Activated CD4-positive, CD25-positive, alpha-beta regulatory T cell treated with anti-CD3 and anti-CD28 coated beads, Interleukin-2, amount 50 U/mL, for 72 hours (primary cell): ENCODE data around the gene CLNK.

Experiments used
- DNase-seq: peaks from one replicate; pipeline ENCODE4 v3.0.0; 2021

CLNK gene

DNA sequence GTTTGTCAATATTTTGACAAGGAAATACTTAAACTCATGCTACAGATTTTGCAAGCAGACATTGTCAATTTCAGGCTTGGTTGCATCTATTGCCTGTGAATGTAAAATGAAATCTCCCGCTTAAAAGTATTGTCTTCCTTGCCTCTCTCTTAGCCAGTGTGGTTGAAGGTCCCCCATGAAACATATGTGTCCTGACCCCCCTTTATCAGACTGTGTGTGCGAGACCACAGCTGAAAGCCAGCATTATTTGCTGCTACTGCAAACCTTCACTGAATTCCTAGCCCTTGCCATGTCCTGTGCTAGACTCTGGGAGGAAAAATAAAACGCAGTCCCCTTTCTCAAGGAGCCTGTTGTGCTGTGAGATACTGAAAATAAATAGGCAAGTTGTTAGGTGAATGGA, 16.6 kb upstream of the CLNK start:
- DNase-seq: no peak

DNA sequence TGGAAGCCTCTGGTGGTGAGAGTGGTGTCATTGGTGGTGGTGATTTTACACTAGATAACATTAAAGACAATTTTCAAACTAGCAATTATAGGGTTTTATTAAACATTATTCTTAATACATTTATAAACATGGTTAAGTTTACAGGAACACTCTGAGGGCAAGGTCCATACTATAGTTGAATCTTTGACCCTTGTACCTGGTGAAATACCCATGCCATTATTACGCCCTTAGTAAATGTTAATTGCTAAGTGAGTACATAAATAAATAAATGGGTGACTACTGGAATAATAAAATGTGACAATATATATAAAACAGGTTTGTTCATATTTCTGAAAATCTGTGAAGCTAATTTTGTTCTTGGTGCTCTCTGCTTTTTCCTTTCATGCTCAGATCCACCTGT, 13.6 kb upstream of the CLNK start:
- DNase-seq: no peak

DNA sequence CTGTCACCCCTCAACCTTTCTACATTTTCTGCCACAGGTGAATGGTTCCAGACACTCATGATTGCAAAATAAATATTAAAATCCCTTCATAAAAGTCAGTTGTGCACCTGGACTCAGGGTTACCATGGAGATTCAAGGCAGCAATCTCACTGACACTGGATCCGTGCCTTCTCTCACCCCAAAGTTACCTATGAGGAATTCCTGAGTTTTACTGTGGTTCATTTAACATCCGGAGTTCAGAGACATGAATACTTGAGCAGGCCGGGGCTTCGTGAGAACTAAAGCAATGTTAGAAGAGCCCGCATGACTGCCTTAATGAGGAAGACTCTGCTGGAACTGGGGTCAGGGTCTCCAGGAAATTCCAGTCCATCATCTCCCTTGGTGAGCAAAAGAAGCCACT, 12.5 kb upstream of the CLNK start:
- DNase-seq: no peak

DNA sequence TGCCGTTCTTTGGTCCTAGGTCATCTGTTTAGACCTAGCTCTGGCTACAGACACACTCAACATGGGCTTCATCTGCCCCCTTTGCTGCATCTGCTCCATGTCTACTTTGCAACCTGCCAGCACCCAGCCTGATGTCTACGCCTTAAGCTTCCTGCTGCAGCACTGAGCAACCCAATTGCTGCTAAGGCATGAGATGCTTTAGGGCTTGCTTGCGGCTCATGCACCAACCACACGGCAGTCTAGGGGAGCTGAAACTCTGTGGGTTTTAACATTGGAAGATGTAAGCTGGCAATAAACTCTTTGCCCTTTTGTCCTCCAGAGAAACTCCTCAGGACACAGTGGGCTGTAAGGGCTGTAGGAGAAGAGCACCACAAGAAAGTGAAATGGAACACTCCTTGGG, 11.7 kb upstream of the CLNK start:
- no peak for DNase-seq

DNA sequence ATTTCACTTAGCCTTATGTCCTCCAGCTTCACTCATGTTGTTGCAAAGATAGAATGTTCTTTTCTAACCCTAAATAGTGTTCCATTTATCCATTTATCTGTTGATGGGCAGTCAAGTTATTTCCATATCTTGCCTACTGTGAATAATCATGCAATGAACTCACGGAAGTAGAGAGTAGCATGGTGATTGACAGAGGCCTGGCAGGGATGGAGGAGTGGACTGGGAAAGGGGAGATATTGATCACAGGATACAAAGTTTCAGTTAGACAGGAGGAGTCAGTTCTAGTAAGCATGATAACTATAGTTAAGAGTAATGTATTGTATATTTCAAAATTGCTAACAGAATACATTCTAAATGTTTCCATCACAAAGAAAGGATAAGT, 10.3 kb upstream of the CLNK start:
- no peak for DNase-seq

DNA sequence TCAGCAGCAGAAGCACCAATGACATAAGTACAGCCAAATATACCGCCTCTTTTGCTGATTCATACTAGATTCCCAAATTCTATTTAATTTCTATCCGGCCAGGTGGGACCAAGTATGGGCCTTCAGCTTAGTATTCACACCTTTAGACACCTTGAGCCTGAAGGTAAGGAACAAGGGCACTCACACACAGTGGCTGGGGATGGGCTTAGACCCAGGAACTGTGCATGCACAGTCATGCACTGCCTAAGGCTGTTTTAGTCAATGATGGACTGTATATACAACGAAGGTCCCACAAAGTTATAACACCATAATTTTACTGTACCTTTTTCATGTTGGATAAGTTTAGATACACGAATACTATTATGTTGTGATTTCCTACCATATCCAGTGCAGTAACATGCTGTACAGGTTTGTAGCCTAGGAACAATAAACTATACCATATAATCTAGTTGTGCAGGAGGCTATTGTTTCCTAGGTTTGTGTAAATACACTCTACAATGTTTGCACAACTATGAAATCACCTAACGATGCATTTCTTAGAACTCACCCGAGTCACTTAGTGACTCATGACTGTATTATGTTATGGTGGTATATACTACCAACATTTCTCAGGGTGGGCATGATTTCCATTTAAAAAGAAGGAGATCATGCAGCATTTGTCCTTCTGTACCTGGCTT, 9.7 kb upstream of the CLNK start:
- no peak for DNase-seq

DNA sequence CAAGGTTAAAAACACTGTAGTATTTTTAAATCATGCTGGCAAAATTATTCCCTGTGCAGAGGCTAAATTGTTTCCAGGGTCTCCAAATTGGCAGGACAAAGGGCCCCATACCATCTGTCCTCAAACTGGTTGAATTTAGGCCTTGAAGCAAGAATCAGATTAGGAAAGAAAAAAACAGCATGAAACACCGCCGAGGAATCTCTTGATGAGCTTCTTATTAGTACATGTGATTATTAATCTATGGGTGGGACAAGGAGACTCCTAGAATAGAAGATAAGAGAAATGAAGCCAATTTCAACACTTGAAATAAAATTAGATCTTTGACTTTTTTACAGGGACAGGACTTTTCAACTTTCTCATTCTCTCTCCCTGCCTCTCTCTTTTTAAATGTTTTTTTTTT, 7.1 kb upstream of the CLNK start:
- DNase-seq: no peak

DNA sequence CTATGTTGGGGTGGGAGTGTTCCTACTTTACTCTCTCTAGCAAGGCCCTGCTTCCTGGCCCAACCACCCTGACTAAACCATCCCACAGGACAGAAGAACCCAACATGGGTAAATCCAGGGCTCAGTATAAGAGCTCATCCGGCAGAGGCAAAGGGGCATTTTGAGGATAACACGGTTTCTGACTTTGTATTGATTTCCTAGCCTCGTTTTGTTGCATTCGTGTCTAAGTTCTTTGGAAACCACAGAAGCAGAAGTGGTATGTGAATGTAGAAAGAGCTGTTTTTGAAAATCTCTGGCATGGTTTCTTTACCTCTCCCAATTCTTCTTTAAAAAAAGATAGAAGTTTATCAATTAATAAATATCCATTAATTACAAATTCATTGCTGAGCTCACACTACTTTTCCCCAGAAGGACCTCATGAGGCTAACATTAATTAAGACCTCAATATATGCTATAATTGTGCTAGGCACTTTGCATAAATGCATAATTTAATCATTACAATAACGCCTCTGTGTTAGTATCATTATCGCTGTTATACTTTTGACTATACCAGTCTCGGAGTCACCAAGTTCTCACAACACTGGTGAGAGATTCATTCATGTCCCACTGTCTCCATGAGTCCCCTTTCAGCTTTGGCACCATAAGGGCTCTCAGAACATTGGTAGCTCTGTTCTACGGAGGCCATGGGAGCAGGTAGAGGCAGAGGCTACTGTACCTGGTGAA, 5.8 kb upstream of the CLNK start:
- no peak for DNase-seq

DNA sequence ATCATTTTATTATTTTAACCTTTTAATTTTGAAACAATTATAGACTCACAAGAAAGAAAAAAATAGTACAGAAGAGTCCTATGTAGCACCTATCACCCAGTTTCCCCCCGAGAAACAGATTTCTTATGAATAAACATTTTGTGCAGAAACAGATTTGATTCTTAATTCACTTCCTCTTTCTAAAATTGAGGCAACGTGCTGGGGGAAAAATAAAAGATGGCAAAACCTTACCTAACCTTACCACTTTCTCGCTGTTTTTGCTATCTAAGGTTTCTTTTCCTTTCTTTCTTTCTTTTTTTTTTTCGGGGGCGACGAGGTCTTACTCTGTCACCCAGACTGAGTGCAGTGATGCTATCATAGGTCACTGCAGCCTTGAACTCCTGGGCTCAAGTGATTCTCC, 4.3 kb upstream of the CLNK start:
- no peak for DNase-seq

DNA sequence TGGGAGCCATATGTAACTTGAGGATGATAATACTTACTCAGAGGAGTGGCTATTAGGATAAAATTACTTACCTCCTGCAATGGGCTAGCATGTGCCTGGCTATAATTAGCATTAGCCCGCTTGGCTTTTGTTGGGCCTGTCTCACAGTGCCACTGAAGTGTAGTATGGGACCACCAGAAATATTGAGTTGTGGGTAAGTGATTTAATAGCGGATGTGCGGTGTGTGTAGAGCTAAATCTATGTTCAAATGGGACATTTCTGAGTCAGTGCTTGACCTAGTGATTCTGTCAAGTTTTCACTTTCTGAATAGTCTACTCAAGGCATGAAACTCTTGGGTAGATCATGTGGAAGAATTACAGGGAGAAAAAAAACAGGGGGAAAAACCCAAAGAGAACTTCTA, 3.5 kb upstream of the CLNK start:
- no peak for DNase-seq

DNA sequence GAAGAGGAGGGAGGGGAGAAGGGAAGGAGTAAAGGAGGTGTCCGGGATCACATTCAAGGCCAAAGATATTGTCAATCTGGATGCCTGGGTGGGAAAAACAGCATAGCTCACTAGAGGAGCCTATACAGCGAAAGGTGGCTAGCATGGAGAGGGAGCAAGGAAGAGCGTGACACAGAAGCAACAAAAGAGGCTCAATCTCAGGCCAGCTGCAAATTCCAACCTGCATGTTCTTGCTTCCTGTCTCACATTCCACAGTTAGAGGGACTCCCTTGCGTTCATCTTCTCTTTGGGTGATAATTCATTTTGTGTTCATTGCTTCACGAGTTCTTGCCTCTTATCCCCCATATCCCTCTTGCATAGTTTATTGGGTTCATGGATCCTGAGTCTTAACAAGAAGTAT, 3.0 kb upstream of the CLNK start:
- DNase-seq: no peak

DNA sequence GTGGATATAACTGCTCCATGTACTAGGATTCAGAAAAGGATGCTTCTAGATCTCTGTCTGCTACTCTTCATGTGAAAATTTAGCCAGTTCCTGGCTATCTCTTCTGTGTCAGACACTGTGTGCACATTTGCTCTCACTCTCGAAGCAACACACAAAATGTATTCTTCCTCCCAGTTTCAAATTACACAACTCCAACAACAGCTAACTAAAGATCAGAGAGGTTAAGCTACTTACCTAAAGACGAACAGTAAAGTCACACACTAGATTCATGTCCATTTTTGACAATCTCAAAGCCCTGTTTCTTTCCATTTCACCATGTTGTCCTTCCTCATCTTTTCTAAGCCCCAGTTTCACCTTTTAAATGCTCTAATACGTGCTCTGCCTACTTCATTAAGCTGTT, 2.2 kb downstream of the CLNK start:
- DNase-seq: no peak

DNA sequence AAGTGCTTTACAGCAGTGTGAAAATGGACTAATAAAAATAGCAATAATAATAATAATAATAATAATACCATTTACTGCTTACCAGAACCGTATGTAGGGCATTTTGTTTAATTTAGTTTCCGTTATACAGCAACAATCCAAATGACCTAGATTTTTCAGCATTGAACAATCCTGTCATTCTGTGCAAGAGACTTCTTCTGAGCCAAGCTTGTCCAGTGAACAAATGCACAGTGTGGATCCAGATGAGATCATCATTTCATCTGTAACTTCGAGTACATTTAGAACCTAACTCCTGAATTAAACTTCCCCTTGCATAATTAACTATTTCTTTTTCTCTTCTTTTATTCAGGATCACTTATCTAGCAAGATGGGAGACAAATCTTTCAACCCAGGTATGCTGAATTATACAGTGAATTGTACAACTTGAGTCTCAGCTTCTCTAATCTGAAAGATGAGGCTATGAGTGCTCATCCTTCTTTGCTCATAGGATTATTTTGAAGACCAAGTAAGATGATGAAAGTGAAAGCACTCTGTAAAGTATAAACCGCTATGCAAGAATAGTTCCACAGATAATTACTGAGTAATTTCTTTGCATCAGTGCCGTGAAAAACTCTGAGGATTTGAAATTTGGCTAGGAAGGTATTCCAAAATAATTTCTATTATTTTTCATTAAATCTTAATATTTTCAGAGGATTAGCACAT, 6.6 kb downstream of the CLNK start:
- DNase-seq: no peak

DNA sequence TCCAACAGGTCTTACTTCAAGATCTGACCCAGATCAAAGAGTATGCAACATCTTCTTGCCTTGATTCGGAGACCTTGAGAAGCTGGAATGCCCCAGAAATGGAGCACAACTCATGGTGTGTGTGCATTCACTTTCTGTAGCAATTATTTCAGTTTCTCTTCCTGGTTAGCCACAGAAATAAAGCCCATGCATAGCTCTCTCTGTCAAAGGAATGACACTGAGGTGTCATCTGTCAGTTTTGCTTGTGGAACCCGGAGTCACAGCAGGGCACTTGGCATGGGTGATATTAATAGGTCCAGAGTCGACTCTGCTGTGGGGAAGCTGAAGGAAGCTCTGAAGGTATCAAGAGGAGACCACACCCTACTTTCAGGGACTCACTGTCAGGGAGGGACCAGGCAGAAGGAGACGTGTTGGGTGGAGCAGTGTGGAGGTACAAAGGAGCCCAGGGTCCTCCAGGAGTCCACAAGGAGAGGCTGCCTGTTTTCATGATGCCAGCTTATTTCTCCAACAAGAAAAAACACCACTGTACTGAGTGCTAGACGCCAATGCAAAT, 10.7 kb downstream of the CLNK start:
- no peak for DNase-seq

DNA sequence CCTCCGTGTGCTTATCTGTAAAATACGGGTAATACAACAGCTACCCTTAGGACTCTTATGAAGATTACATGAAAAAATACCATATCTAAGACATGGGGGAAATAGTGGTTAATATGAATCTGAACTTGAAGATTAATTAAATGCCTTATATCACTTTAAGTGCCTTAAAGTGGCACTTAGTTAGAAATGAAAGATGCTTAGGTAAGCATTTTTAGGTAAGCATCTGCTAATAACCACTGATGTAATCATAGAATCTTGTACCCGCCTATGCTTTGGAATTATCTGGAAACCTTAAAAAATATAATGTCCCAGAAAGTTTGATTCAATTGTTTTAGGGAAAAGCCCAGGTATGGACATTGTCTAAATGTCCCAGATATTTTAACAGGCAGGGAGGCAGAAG, 12.2 kb downstream of the CLNK start:
- no peak for DNase-seq

DNA sequence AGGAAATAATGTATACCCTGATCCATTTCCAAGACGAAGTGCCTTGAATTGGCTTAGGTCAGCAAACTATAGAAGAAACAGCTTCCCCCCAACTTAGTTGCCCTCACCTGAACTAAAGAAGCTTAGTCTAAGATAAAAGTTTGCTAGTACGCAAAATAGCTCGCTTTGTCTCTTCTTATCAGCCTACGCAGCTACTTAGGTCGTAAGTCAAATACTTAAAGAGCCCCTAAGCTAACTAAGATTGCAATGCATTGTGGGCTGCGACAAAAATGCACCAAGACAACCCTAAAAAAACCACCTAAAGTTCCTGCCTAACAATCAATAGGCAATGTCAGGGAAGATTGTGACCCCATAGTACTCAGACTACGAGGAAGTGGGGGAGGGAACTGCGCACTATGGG, 12.8 kb downstream of the CLNK start:
- DNase-seq: no peak

DNA sequence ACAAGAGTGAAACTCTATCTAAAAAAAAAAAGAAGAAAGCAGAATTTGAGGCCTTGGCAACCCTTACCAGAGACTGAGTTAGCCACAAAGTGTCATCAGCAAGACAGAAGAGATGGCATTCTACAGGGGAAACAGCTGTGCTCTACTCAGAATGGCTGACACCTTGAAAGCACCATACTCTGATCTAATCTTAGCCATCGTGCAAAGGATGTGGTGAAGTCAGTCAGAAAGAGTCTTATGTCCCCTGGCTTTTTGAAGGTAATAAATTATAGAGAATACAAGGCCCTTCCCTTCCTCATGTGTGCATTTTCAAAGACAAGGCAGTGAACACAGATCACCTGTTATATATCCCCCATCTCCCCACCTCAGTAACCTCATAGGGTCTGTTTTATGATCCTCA, 13.2 kb downstream of the CLNK start:
- no peak for DNase-seq

DNA sequence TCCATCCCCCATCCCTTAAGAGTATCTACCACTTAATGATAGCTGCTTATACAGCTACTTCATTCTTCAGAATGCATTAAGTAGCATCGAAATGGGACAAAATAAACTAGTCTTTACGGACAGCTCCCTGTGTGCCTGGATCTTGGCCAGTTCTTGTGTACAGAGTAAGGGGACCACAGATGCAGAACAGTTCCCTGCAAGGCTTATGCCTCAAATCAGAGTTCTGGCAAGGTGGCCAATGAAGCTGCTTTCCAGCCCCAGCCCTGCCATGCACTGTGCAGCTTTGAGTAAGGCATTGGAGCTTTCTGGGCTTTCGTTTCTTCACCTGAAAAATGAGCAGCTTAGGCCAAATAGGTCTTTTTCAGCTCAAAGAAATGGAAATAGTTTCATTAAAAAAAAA, 14.2 kb downstream of the CLNK start:
- DNase-seq: no peak

DNA sequence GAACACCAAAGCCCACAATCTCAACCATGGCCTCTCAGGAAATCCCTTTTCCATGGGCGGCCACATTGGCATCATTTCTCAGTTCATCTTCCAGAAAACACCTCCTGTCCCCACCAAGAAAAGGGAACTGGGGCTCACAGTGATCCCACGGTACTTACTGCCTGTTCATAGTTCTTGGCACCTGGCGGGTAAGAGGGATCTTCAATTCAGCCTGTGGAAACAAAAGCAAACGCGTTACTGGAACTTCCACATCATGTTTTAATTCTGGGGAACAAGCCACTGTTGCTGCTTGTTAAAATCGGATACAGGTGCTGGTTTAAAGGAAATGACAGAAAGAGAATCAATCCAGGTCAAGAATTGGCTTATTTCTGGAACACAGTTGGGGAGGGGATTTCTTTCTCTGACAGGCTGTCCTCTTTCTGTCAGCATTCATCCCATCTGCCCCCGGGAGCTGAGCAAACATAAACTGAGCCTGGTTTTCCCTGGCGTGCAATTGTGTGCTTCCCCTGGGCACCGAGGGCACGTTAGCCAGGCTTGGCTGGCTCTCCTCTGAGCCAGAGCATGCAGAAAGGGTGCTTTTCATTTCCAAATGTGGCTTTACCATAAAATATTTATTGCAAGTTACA, 16.8 kb downstream of the CLNK start:
- no peak for DNase-seq

DNA sequence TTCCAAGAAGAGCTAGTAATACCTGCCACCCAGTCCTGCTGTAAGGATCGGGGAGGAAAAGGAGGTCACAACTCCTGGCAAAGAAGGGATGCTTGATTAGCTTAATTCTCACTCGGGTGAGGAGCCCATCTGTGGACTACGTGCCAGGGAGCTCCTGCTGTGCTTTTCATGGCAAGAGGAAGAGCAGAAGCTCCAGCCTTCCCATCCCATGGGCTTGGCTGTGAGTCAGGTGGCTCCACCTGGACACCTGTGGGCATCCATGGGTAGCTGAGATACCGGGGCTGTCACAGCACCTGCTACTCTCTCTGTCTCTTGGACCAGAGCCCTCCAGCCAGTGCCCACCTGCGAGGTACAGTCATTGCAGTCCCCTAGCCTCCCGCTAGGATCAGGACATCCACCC, 18.0 kb downstream of the CLNK start:
- DNase-seq: no peak

DNA sequence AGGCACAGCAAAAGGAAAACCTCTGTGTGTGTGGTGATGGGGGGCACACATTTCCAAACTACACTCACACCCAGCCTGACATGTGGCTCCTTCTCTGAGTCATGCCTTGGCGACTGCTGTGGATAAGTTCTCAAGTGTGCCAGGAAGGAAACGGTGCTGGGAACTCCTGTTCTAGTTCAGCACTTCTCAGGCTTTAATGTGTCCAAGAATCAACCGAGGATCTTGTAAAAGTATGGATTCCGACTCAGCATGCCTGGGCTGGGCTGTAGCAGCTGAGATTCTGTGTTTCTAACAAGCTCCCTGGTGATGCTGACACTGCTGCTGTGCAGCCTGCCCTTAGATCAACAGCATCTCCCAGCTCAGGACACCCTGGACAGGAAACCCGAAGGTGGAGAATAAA, 20.2 kb downstream of the CLNK start:
- DNase-seq: no peak

DNA sequence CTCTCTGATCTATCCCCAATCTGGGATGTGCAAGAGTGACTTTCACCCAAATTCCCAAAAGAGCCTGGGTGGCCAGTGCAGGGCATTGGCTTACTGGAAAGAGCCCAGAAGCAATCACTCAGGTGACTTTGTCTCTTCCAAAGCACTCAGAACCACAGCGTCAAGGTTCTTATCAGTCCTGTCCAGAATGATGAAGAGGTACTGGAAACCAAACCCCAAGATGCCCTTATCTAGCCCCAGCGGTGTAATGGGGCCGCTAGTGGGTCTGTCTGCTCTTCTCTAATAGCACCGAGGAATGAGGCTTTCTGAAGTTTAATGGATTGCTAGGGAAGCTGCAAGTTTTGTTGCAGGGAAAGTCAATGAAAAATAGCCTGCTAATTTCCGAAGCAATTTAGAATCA, 21.6 kb downstream of the CLNK start:
- DNase-seq: no peak

DNA sequence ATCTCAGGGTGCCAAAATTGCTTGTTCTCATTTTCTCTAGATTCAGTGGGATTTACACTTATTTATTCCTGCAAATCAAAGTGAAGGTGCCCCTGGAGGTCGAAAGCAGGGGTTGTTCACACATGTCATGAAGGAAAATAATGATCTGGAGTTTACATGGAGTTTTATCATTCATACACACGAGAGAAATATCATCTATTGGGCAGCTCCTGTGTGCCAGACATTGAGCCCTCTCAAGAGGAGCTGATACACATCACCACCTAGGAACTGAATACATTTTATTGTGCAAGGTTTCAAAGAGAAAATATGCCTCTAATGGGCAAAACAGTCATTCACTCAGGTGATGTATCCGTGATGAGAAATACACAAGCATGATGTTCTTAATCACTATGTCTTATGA, 23.5 kb downstream of the CLNK start:
- DNase-seq: no peak

DNA sequence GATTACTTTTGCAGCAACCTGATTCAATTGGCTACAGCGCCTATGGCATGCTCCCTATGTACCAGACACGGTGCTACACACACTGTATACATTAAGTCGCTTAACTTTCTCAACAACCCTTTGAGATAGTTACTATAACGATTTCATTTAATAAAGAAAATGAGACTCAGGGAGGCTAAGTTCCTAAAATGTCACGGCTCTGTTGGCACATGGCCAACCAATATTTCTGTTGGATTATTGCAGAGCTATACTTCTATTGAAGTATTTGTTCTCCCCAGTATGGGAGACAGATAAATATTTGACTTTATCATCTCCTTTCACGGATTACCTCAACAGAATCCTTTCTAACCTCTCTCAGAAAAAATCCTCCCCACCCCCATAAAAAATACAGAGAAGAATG, 25.3 kb downstream of the CLNK start:
- no peak for DNase-seq
